Fibroblast of lung (primary cell): ENCODE results near the gene SYTL3. TPM values are rescaled to one million over a fixed set of nuclear protein-coding genes. Genes with fewer than 3 reads are reported as not detected.

Source experiments
- DNase-seq, 2 donors: peaks; one replicate each; pipeline versions ENCODE4 v3.0.0 to v3.0.0-alpha.2; 2010; ENCODE audit warnings: low read depth in 2 of 2
- H2AFZ ChIP-seq: 2 replicates; pipeline ENCODE4 v1.5.1; 2012; ENCODE audit warnings: low read length, control low read depth, inconsistent platforms
- H3K27ac ChIP-seq: 2 replicates; pipeline ENCODE4 v1.5.1; 2011; ENCODE audit warnings: low read length, control low read depth; ENCODE audit not compliant: insufficient read depth
- H3K27me3 ChIP-seq: 2 replicates; pipeline ENCODE4 v1.5.1; 2011; ENCODE audit warnings: mild to moderate bottlenecking, low read length; ENCODE audit not compliant: control insufficient read depth, insufficient read depth
- H3K36me3 ChIP-seq: 2 replicates; pipeline ENCODE4 v1.5.1; 2011; ENCODE audit warnings: low read length; ENCODE audit not compliant: control insufficient read depth, insufficient read depth
- H3K4me1 ChIP-seq: 2 replicates; pipeline ENCODE4 v1.5.1; 2011; ENCODE audit warnings: low read length; ENCODE audit not compliant: control insufficient read depth, insufficient read depth; ENCODE audit errors: extremely low read depth
- H3K4me2 ChIP-seq: 2 replicates; pipeline ENCODE4 v1.5.1; 2011; ENCODE audit warnings: low read length, control low read depth; ENCODE audit not compliant: insufficient read depth; ENCODE audit errors: extremely low read depth
- H3K4me3 ChIP-seq, 4 experiments: fragments of 200-600 bp in 1 of 4; sonication (generic) in 1 of 4; replicated peaks in 1 of 4; 2 replicates each; pipeline ENCODE4 v1.5.1; 2011 to 2016; ENCODE audit warnings: low read length in 4 of 4, low read depth in 3 of 4, mild to moderate bottlenecking in 3 of 4, control low read depth in 2 of 4, inconsistent platforms in 1 of 4, mixed read lengths in 1 of 4; ENCODE audit not compliant: insufficient read depth in 1 of 4; ENCODE audit errors: control extremely low read depth in 1 of 4
- H3K79me2 ChIP-seq: 2 replicates; pipeline ENCODE4 v1.5.1; 2012; ENCODE audit warnings: mild to moderate bottlenecking, low read length, inconsistent platforms; ENCODE audit not compliant: control insufficient read depth, insufficient read depth
- H3K9ac ChIP-seq: 2 replicates; pipeline ENCODE4 v1.5.1; 2011; ENCODE audit warnings: mild to moderate bottlenecking, low read length, control low read depth; ENCODE audit not compliant: insufficient read depth
- H3K9me3 ChIP-seq: 2 replicates; pipeline ENCODE4 v1.5.1; 2012; ENCODE audit warnings: low read depth, low read length; ENCODE audit not compliant: control insufficient read depth, insufficient read depth
- H4K20me1 ChIP-seq: 2 replicates; pipeline ENCODE4 v1.5.1; 2011; ENCODE audit warnings: low read length; ENCODE audit not compliant: control insufficient read depth, insufficient read depth; ENCODE audit errors: extremely low read depth
- EZH2 ChIP-seq: IDR thresholded peaks from 2 replicates; pipeline ENCODE4 v1.5.1; 2012; ENCODE audit warnings: low read length, control low read depth, mild to moderate bottlenecking; ENCODE audit errors: missing control alignments
- polyA minus RNA-seq: library from RNA; depleted of rRNA, polyadenylated mRNA; stranded (reverse); fragments of >200 nt; gene quantifications from 2 replicates; pipeline ENCODE4 v1.2.3, GENCODE V29; 2011; ENCODE audit warnings: low replicate concordance
- polyA plus RNA-seq, 2 donors: library from polyadenylated mRNA; depleted of rRNA in 1 of 2; stranded (reverse) in 1 of 2; unstranded in 1 of 2; fragments of >200 nt; gene quantifications; 2 replicates each; pipeline ENCODE4 v1.2.1, GENCODE V29; 2011 to 2012; ENCODE audit warnings: missing spikeins in 1 of 2
- total RNA-seq: library from RNA; depleted of rRNA; stranded (reverse); fragments of >200 nt; gene quantifications from 2 replicates; pipeline ENCODE4 v1.2.1, GENCODE V29; 2014
- TF ChIP-seq, protein P1 (sequence below), 2 donors: IDR thresholded peaks in 1 of 2; conservative IDR thresholded peaks in 1 of 2; 1 replicate in 1 of 2; 2 replicates in 1 of 2; pipeline ENCODE4 v1.5.1; 2011 to 2012; ENCODE audit warnings: low read length in 2 of 2, control low read depth in 1 of 2, inconsistent platforms in 1 of 2, low read depth in 1 of 2, mild to moderate bottlenecking in 1 of 2

Gene SYTL3
- total RNA-seq (2.8 and 4.6 TPM in 2 replicates), polyA plus RNA-seq (0.76 and 1.4 TPM in 2 replicates), polyA minus RNA-seq (0.63 and 1.2 TPM in 2 replicates)
- polyA plus RNA-seq (2012): 0.87 and 1.7 TPM in 2 replicates

DNA sequence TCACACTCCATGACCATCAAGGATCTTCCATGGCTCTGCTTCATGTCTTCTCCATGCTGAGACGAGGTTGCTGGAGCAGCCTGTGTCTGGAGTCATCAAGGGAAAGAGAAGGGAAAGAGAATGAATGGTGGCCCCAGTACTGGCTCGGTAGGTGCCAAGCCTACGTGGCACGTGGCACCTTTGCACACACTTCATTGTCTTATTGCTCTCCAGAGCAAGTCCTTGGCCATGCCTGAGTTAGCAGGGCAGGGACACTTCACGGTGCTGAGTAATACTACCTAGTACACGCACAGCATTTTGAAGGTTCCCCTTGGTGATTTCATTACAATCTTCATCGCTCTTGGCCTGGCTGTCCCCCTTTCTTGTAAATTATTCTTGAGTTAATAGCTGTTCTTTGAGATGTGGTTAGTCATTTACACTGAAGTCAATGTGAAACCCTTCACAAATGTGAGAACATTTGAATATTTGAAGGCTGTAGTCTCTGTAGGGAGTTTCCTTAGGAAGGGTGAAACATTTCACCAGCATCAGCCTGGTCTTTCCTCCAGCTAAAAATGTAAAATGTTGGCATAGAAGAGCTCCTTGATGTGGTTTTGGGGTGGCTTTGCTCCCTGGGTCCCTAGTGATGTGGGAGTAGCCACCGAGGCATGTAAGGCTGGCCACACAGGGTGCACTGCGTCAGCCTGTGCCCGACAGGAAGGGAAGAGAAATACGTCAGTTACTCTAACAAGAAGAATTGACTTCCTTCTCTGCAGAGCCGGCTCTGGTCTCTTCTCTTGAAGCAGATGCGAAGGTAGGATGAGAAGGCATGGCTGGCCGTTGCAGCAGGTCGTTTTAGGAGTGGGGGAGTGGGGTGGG is at the start of gene SYTL3:
TSS of gene SYTL3 (plus strand) at position 766 of the 855 bp plus-strand sequence. CDS start 13,215 bp downstream, outside the sequence.
- Histone ChIP-seq H3K27ac (peak within 1 kb of the TSS; percentile 97), H3K4me2 (peak within 1 kb of the TSS; percentile 91), H4K20me1 (no peaks in the 10 kb centered on the region), H3K9ac (peak within 1 kb of the TSS; percentile 44), H3K36me3 (no peaks in the 10 kb centered on the region), H3K9me3 (no peaks in the 10 kb centered on the region), H2AFZ (peak within 1 kb of the TSS; percentile 57), H3K4me1 (peaks cover 26% of the 10 kb centered on the region), H3K79me2 (no peaks in the 10 kb centered on the region), H3K4me3 (peak within 1 kb of the TSS in 1 of 4 experiments; percentile 15), H3K27me3 (no peaks in the 10 kb centered on the region)
- TF ChIP-seq, protein P1, sequence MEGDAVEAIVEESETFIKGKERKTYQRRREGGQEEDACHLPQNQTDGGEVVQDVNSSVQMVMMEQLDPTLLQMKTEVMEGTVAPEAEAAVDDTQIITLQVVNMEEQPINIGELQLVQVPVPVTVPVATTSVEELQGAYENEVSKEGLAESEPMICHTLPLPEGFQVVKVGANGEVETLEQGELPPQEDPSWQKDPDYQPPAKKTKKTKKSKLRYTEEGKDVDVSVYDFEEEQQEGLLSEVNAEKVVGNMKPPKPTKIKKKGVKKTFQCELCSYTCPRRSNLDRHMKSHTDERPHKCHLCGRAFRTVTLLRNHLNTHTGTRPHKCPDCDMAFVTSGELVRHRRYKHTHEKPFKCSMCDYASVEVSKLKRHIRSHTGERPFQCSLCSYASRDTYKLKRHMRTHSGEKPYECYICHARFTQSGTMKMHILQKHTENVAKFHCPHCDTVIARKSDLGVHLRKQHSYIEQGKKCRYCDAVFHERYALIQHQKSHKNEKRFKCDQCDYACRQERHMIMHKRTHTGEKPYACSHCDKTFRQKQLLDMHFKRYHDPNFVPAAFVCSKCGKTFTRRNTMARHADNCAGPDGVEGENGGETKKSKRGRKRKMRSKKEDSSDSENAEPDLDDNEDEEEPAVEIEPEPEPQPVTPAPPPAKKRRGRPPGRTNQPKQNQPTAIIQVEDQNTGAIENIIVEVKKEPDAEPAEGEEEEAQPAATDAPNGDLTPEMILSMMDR (conservative IDR thresholded peaks at IDR 0.05 in 1 of 2, IDR thresholded peaks at IDR 0.05 in 1 of 2; ENCODE audit: low read depth in 1 of 2, low read length in 2 of 2): no peak
- TF ChIP-seq EZH2: no peak
- peak; percentile 47 to 88 for DNase-seq

GRCh38 chr6:158603261-158604047 is 46.4 kb upstream of the SYTL3 start:
- Histone ChIP-seq H3K79me2 (no peaks in the 10 kb centered on the region), H4K20me1 (no peaks in the 10 kb centered on the region), H3K9ac (no peak overlapping the region), H3K27me3 (no peaks in the 10 kb centered on the region), H3K4me1 (no peaks in the 10 kb centered on the region), H3K36me3 (peaks cover 18% of the 10 kb centered on the region), H3K4me3 (no peak overlapping the region), H3K9me3 (no peaks in the 10 kb centered on the region), H3K27ac (no peak overlapping the region), H3K4me2 (no peak overlapping the region), H2AFZ (no peak overlapping the region)
- no peak for DNase-seq
- TF ChIP-seq, protein P1 (conservative IDR thresholded peaks at IDR 0.05 in 1 of 2, IDR thresholded peaks at IDR 0.05 in 1 of 2; ENCODE audit: low read depth in 1 of 2, low read length in 2 of 2): no peak
- TF ChIP-seq EZH2: no peak

DNA sequence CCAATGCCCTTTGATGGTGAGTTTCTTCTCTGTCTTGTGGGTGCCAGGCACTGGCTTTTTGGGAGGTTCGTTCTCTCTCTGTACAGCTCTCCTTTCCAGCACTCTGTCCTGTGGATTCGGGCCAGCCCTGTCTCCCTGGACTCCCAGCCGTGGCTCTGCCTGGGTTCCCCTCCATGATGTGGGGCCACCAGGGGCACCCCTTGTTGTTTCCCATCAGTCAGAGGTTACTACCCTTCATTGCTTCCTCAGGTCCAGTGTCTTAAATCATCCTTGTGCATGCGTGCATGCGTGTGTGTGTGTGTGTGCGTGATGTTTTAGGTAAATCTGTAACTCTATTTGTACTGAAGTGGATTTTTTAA is 45.8 kb upstream of the SYTL3 start:
- Histone ChIP-seq H3K9me3 (no peaks in the 10 kb centered on the region), H3K36me3 (peaks cover 18% of the 10 kb centered on the region), H3K27me3 (no peaks in the 10 kb centered on the region), H3K9ac (no peak overlapping the region), H3K4me3 (no peak overlapping the region), H3K4me2 (no peak overlapping the region), H3K4me1 (no peaks in the 10 kb centered on the region), H3K27ac (no peak overlapping the region), H3K79me2 (no peaks in the 10 kb centered on the region), H4K20me1 (no peaks in the 10 kb centered on the region), H2AFZ (no peak overlapping the region)
- DNase-seq: no peak
- TF ChIP-seq, protein P1 (conservative IDR thresholded peaks at IDR 0.05 in 1 of 2, IDR thresholded peaks at IDR 0.05 in 1 of 2; ENCODE audit: low read depth in 1 of 2, low read length in 2 of 2): no peak
- no peak for TF ChIP-seq EZH2
